HUES64 (cell line): ENCODE measurements around the gene DYRK4. TPM values are rescaled to one million over a fixed set of nuclear protein-coding genes. Genes with fewer than 3 reads are reported as not detected.
"Not testable (repeated sequence)": the region's sequence is repeated elsewhere in the genome, so short reads cannot be mapped to it uniquely, and the experiment has no call there.

Source experiments
- H3K27ac ChIP-seq: 2 replicates; pipeline ENCODE4 v1.7.0; 2013; ENCODE audit warnings: low read depth, low read length, inconsistent platforms
- H3K27me3 ChIP-seq: 2 replicates; pipeline ENCODE4 v1.6.1; 2013; ENCODE audit warnings: mild to moderate bottlenecking, low read length; ENCODE audit not compliant: insufficient read depth
- H3K36me3 ChIP-seq: 2 replicates; pipeline ENCODE4 v1.6.1; 2013; ENCODE audit warnings: mild to moderate bottlenecking, low read length; ENCODE audit not compliant: insufficient read depth
- H3K4me1 ChIP-seq: 2 replicates; pipeline ENCODE4 v1.6.1; 2013; ENCODE audit warnings: mild to moderate bottlenecking, low read length, moderate library complexity; ENCODE audit not compliant: insufficient read depth
- H3K4me3 ChIP-seq: 2 replicates; pipeline ENCODE4 v1.5.1; 2013; ENCODE audit warnings: mild to moderate bottlenecking, low read length, moderate library complexity
- H3K9ac ChIP-seq: 2 replicates; pipeline ENCODE4 v1.6.1; 2013; ENCODE audit warnings: mild to moderate bottlenecking, low read depth, low read length
- H3K9me3 ChIP-seq: 2 replicates; pipeline ENCODE4 v1.6.1; 2013; ENCODE audit warnings: low read depth, low read length; ENCODE audit not compliant: insufficient read depth
- WGBS: fragments of 150-250, 120-280 bp; methylation state at CpG from one replicate; pipeline ENCODE4 v1.1.7; 2013; ENCODE audit warnings: missing lambda C conversion rate; 5-methylcytosine and 5-hydroxymethylcytosine counted together
- polyA plus RNA-seq, 2 experiments: library from polyadenylated mRNA; stranded (reverse); fragments of 50-300 nt; gene quantifications; one replicate each; pipeline ENCODE4 v1.2.3, GENCODE V29; 2013

Gene DYRK4
- 12.0 TPM for polyA plus RNA-seq (2013, experiment 1 of 2)
- polyA plus RNA-seq (2013, experiment 2 of 2) = 13.9 TPM

GRCh38 chr12:4562034-4562657 is at the start of gene DYRK4:
Gene DYRK4, plus strand, starts transcription at chr12:4562208. Its CDS starts 38 bp downstream, at chr12:4562246.
- H3K4me3 ChIP-seq = peak within 1 kb of the TSS; percentile 37
- H3K4me1 ChIP-seq = peaks cover 2% of the 10 kb centered on the region
- H3K27ac ChIP-seq = no peak within 1 kb of the TSS
- H3K9me3 ChIP-seq = no peaks in the 10 kb centered on the region
- peaks cover 34% of the 10 kb centered on the region for H3K36me3 ChIP-seq
- 26% methylated on average over 44 of the region's 44 CpGs for WGBS
- no peak within 1 kb of the TSS for H3K9ac ChIP-seq
- H3K27me3 ChIP-seq = peaks cover 19% of the 10 kb centered on the region

- 95% methylated on average over 4 of the region's 5 CpGs for WGBS
- Histone ChIP-seq H3K27me3 (no peaks in the 10 kb centered on the region), H3K27ac (no peak overlapping the region), H3K9ac (no peak overlapping the region), H3K4me3 (no peak overlapping the region), H3K9me3 (no peaks in the 10 kb centered on the region), H3K4me1 (no peaks in the 10 kb centered on the region; the same call in 1 of the 2 replicates), H3K36me3 (peaks cover 36% of the 10 kb centered on the region)
Observed at GRCh38 chr12:4518106-4518728, 43.8 kb upstream of the DYRK4 start.

GRCh38 chr12:4523443-4523842 is 38.6 kb upstream of the DYRK4 start:
- H3K9me3 ChIP-seq, H3K4me3 ChIP-seq, H3K9ac ChIP-seq, H3K27ac ChIP-seq, H3K4me1 ChIP-seq, H3K27me3 ChIP-seq: not testable (repeated sequence)
- peaks cover 43% of the 10 kb centered on the region; the same call in 1 of the 2 replicates for H3K36me3 ChIP-seq
- 91% methylated on average over 6 of the region's 7 CpGs for WGBS

GRCh38 chr12:4526923-4527546 is 35.0 kb upstream of the DYRK4 start:
- Histone ChIP-seq H3K27me3 (no peaks in the 10 kb centered on the region), H3K36me3 (peaks cover 56% of the 10 kb centered on the region; the same call in 1 of the 2 replicates)
- WGBS = no CpG with 5 or more reads among the region's 2 CpGs

GRCh38 chr12:4530160-4530559 is 31.8 kb upstream of the DYRK4 start:
- 86% methylated on average over 1 of the region's 1 CpG for WGBS
- no peak overlapping the region for H3K27ac ChIP-seq
- H3K9me3 ChIP-seq = no peaks in the 10 kb centered on the region
- H3K27me3 ChIP-seq = no peaks in the 10 kb centered on the region
- no peaks in the 10 kb centered on the region for H3K4me1 ChIP-seq
- no peak overlapping the region for H3K4me3 ChIP-seq
- H3K9ac ChIP-seq = no peak overlapping the region
- H3K36me3 ChIP-seq = peaks cover 51% of the 10 kb centered on the region

More at GRCh38 chr12:4526923-4527546, 35.0 kb upstream of the DYRK4 start:
- Histone ChIP-seq H3K27ac (no peak overlapping the region), H3K9me3 (no peaks in the 10 kb centered on the region), H3K9ac (no peak overlapping the region), H3K4me3 (no peak overlapping the region), H3K4me1 (no peaks in the 10 kb centered on the region)

GRCh38 chr12:4530982-4531586 is 30.9 kb upstream of the DYRK4 start:
- WGBS = 92% methylated on average over 5 of the region's 6 CpGs
- Histone ChIP-seq H3K36me3 (peaks cover 44% of the 10 kb centered on the region), H3K27ac (no peak overlapping the region), H3K4me3 (no peak overlapping the region), H3K4me1 (no peaks in the 10 kb centered on the region), H3K9ac (no peak overlapping the region), H3K27me3 (no peaks in the 10 kb centered on the region), H3K9me3 (no peaks in the 10 kb centered on the region)

GRCh38 chr12:4535092-4535491 is 26.9 kb upstream of the DYRK4 start:
- Histone ChIP-seq H3K36me3 (peaks cover 24% of the 10 kb centered on the region), H3K9me3 (no peaks in the 10 kb centered on the region), H3K4me3 (no peak overlapping the region), H3K9ac (no peak overlapping the region), H3K4me1 (peaks cover 9% of the 10 kb centered on the region; the same call in 1 of the 2 replicates), H3K27me3 (no peaks in the 10 kb centered on the region), H3K27ac (no peak overlapping the region)
- WGBS = 93% methylated on average over 4 of the region's 4 CpGs

GRCh38 chr12:4535871-4536270 is 26.1 kb upstream of the DYRK4 start:
- Histone ChIP-seq H3K27me3 (no peaks in the 10 kb centered on the region), H3K27ac (no peak overlapping the region), H3K36me3 (peaks cover 24% of the 10 kb centered on the region), H3K9ac (no peak overlapping the region), H3K9me3 (no peaks in the 10 kb centered on the region), H3K4me1 (peaks cover 11% of the 10 kb centered on the region; the same call in 1 of the 2 replicates), H3K4me3 (no peak overlapping the region)
- WGBS = 87% methylated on average over 2 of the region's 2 CpGs

GRCh38 chr12:4538207-4539160 is 23.5 kb upstream of the DYRK4 start, which contains the start of gene RAD51AP1:
Gene RAD51AP1, plus strand, starts transcription at chr12:4538890. Its CDS starts 50 bp downstream, at chr12:4538940.
- H3K4me3 ChIP-seq = peak within 1 kb of the TSS; percentile 81
- peak within 1 kb of the TSS; percentile 91 for H3K9ac ChIP-seq
- H3K27me3 ChIP-seq = no peaks in the 10 kb centered on the region
- under 1% methylated on average over 49 of the region's 49 CpGs for WGBS
- H3K27ac ChIP-seq = peak within 1 kb of the TSS; percentile 90
- H3K9me3 ChIP-seq = no peaks in the 10 kb centered on the region
- peaks cover 11% of the 10 kb centered on the region; the same call in 1 of the 2 replicates for H3K4me1 ChIP-seq
- H3K36me3 ChIP-seq = peaks cover 25% of the 10 kb centered on the region

- H3K4me3 ChIP-seq = peak overlapping the region; percentile 81
- 25% methylated on average over 12 of the region's 16 CpGs for WGBS
- peaks cover 11% of the 10 kb centered on the region; the same call in 1 of the 2 replicates for H3K4me1 ChIP-seq
- H3K27ac ChIP-seq = peak overlapping the region; percentile 90
- H3K9ac ChIP-seq = peak overlapping the region; percentile 91
- no peaks in the 10 kb centered on the region for H3K9me3 ChIP-seq
- peaks cover 26% of the 10 kb centered on the region for H3K36me3 ChIP-seq
- H3K27me3 ChIP-seq = no peaks in the 10 kb centered on the region
Observed at GRCh38 chr12:4539167-4539870, 22.7 kb upstream of the DYRK4 start.
